Natural killer cell treated with Interleukin-12 subunit alpha and Interleukin-12 subunit beta and Interleukin-15 and Interleukin-18, amount 100 ng/mL, for 72 hours (primary cell): ENCODE data around the gene KIF1B. TPM values are rescaled to one million over a fixed set of nuclear protein-coding genes. Genes with fewer than 3 reads are reported as not detected.

Experiments used
- ATAC-seq, 2 donors: fragments of 150-1000 bp; cut with Tn5 transposase in 1 of 2; sonication (Bioruptor Pico), chemical (Tn5 transposase) in 1 of 2; 2 replicates each; pipeline ENCODE4 v1.10.0; 2021
- DNase-seq: peaks from one replicate; pipeline ENCODE4 v3.0.0; 2022; ENCODE audit warnings: low spot score
- H3K27ac Mint-ChIP-seq, 2 donors: 1 replicate in 1 of 2; 2 replicates in 1 of 2; pipeline ENCODE4 v1.8.0; 2022; ENCODE audit warnings: mixed read lengths in 2 of 2, mild to moderate bottlenecking in 1 of 2, moderate library complexity in 1 of 2
- H3K27me3 Mint-ChIP-seq, 2 donors: 1 replicate in 1 of 2; 2 replicates in 1 of 2; pipeline ENCODE4 v1.8.0; 2022; ENCODE audit warnings: mixed read lengths in 2 of 2
- H3K36me3 Mint-ChIP-seq: one replicate; pipeline ENCODE4 v1.8.0; 2022; ENCODE audit warnings: mixed read lengths
- H3K4me1 Mint-ChIP-seq, 2 donors: 1 replicate in 1 of 2; 2 replicates in 1 of 2; pipeline ENCODE4 v1.8.0; 2022; ENCODE audit warnings: low read depth in 2 of 2, mixed read lengths in 2 of 2, mild to moderate bottlenecking in 1 of 2
- H3K4me3 Mint-ChIP-seq: one replicate; pipeline ENCODE4 v1.8.0; 2022; ENCODE audit warnings: mixed read lengths
- H3K9me3 Mint-ChIP-seq: 2 replicates; pipeline ENCODE4 v1.8.0; 2022; ENCODE audit warnings: mixed read lengths
- total RNA-seq, 2 donors: library from RNA; stranded (reverse); gene quantifications; one replicate each; pipeline ENCODE4 v1.2.3, GENCODE V29; 2022

The KIF1B gene
- total RNA-seq, 2 donors from 2014 or later, result 9.9 to 32.2 TPM

DNA sequence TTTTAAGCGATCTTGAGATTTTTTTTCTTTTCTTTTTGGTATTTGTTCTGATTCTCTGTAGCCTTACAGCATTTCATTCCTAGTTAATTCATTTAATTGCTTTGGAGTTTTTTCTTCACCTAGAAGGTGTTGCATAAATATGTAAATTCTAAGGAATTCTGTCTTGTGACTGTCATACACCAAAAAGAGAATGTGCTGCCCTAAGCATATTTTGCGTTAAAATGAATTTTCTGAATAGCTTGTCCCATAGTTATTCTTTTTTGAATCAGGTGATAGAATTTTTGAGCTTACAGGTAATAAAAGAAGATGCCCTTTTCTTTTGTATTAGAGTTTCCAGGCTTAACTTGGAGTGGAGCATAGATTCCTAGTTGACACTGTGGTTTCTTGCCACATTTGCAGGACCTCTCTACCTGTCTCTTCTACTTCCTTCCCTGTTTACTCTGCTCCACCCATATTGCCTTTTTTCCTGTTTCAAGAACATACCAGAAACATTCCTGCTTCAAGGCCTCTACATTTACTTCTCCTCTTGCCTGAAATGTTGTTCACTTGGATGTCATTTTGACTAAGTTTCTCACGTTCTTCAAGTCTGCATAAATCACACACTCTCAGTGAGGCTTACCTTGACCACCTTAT lies 53.2 kb downstream of the KIF1B start:
- Mint-ChIP-seq H3K9me3 (no peaks in the 10 kb centered on the region), H3K4me1 (no peaks in the 10 kb centered on the region), H3K27ac (no peak overlapping the region), H3K27me3 (no peaks in the 10 kb centered on the region), H3K36me3 (peaks cover 4% of the 10 kb centered on the region), H3K4me3 (no peak overlapping the region)
- DNase-seq (no peak), ATAC-seq (no peak)

DNA sequence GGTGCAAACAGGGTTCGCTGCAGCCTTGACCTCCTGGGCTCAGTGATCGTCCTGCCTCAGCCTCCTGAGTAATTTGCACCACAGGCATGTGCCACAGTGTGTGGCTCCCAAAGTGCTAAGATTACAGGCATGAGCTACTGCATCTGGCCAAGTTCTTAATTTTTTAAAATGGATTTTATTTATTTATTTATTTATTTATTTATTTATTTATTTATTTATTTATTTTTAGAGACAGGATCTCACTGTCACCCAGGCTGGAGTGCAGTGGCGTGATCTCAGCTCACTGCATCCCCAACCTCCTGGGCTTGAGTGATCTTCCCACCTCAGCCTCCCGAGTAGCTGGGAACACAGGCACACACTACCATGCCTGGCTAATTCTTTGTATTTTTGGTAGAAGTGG lies 54.7 kb downstream of the KIF1B start:
- Mint-ChIP-seq H3K4me1 (no peaks in the 10 kb centered on the region), H3K27ac (no peak overlapping the region), H3K9me3 (no peaks in the 10 kb centered on the region), H3K36me3 (peaks cover 4% of the 10 kb centered on the region), H3K27me3 (no peaks in the 10 kb centered on the region), H3K4me3 (no peak overlapping the region)
- ATAC-seq (no peak), DNase-seq (no peak)

DNA sequence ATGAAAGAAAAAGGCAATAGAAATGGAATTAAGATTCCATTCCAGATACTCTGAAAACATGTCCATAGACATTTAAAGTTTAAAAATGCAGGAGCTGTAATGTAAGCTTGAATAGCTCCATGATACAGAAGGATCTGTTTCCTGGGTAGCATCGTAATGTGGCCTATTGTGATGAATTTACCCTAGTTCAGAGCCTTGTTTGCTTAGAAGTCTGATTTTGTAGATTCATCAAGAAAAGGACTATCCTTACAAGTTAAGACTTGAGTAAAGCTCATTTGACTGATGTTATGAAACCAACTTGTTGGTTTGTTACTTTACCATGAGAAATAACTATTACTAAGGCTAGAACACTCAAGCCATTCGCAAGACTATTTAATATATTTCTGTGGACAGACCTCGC lies 55.5 kb downstream of the KIF1B start:
- Mint-ChIP-seq H3K27me3 (no peaks in the 10 kb centered on the region), H3K36me3 (peaks cover 4% of the 10 kb centered on the region), H3K4me3 (no peak overlapping the region), H3K9me3 (no peaks in the 10 kb centered on the region), H3K4me1 (no peaks in the 10 kb centered on the region), H3K27ac (no peak overlapping the region)
- no peak for ATAC-seq
- no peak for DNase-seq

DNA sequence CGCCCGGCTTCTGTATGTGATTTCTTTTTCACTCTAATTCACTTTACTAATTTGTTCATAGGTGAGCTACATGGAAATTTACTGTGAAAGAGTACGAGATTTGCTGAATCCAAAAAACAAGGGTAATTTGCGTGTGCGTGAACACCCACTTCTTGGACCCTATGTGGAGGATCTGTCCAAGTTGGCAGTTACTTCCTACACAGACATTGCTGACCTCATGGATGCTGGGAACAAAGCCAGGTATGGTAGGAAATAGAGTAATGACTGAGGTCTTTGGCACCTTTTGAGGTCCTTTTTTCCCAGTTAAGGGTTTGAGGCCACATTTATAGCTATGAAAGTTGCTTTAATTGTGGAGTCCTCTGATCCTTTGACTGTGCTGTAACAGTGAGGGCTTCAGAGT lies 56.9 kb downstream of the KIF1B start:
- Mint-ChIP-seq H3K27ac (no peak overlapping the region), H3K4me1 (no peaks in the 10 kb centered on the region), H3K9me3 (no peaks in the 10 kb centered on the region), H3K27me3 (no peaks in the 10 kb centered on the region), H3K4me3 (no peak overlapping the region), H3K36me3 (peaks cover 11% of the 10 kb centered on the region)
- ATAC-seq (no peak), DNase-seq (no peak)

DNA sequence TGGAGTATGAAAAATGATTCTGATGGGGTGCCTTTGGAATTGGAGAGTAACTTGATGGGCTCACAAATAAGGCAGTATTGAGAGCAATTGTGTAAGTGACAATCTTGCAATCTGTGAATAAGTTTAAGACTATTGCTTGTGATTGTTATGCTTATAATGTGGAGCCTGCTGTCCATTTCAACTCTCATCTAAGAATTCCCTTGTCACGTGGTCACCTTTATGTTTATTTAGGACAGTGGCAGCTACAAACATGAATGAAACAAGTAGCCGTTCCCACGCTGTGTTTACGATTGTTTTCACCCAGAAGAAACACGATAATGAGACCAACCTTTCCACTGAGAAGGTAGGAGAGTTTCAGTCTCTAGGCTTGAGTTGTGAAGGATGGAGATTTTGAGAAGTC lies 57.6 kb downstream of the KIF1B start:
- Mint-ChIP-seq H3K4me1 (no peaks in the 10 kb centered on the region), H3K27me3 (no peaks in the 10 kb centered on the region), H3K9me3 (no peaks in the 10 kb centered on the region), H3K36me3 (peaks cover 11% of the 10 kb centered on the region), H3K27ac (no peak overlapping the region), H3K4me3 (no peak overlapping the region)
- DNase-seq (no peak), ATAC-seq (no peak)

DNA sequence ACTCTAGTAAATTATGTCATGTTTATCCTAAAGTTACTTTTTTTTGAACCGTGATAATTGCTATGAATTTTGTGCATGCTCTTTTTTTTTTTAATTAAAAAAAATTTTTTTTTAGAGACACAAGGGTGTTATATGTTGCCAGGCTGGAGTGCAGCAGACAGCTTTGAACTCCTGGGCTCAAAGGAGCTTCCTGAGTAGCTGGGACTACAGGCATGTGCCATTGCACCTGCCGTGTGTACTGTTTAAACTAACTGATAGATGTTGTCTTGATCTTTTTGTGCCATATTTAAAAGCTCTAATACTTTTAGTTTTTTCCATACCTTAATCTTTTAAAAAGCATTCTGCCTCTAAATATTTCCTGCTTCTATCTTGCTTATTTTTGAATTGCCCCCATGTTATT lies 60.7 kb downstream of the KIF1B start:
- H3K27me3 Mint-ChIP-seq, result no peaks in the 10 kb centered on the region
- H3K36me3 Mint-ChIP-seq, result peaks cover 6% of the 10 kb centered on the region
- no peaks in the 10 kb centered on the region for H3K9me3 Mint-ChIP-seq
- DNase-seq, result no peak
- ATAC-seq, result no peak
- H3K4me3 Mint-ChIP-seq, result no peak overlapping the region
- no peaks in the 10 kb centered on the region for H3K4me1 Mint-ChIP-seq
- no peak overlapping the region for H3K27ac Mint-ChIP-seq

DNA sequence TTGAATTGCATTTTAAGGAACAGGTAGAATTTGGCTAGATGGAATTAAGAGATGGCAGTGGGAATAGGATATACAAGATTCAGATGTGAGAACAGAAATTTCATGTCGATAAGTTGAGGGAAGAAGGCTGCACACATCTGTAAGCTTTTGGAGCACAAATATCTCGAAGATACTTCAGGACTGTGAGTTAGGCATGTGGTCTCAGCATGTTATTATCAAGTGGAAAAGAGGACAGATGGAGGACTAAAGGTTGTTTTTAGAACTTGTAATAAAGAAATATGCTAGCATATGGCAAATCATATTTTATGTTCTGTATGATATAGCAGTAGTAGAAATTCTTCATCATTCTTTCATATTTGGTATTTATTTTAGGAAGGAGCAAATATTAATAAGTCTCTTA lies 61.5 kb downstream of the KIF1B start:
- H3K27ac Mint-ChIP-seq, result no peak overlapping the region
- no peak overlapping the region for H3K4me3 Mint-ChIP-seq
- ATAC-seq, result no peak
- H3K9me3 Mint-ChIP-seq, result no peaks in the 10 kb centered on the region
- H3K27me3 Mint-ChIP-seq, result no peaks in the 10 kb centered on the region
- no peaks in the 10 kb centered on the region for H3K4me1 Mint-ChIP-seq
- DNase-seq, result no peak
- peaks cover 6% of the 10 kb centered on the region for H3K36me3 Mint-ChIP-seq

DNA sequence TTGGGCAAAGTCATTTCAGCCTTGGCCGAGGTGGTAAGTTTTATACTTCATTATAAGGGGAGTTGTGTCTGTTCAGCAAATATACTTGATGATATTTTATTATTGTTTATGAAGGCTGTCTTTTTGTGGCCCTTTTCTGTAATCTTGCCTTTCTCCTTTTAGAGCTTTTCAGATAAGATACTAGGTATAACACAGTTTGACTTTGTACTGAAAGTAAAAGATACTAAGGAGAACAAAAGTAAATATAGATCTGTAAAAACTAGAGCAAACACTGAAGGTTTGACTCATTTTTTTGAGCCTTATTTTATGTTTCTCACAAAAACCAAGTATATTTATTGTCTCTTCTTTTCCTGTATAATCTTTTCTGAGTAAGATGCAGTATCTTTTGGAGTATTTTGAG lies 61.9 kb downstream of the KIF1B start:
- H3K27me3 Mint-ChIP-seq, result no peaks in the 10 kb centered on the region
- H3K4me3 Mint-ChIP-seq, result no peak overlapping the region
- H3K9me3 Mint-ChIP-seq, result no peaks in the 10 kb centered on the region
- no peak for ATAC-seq
- H3K36me3 Mint-ChIP-seq, result peaks cover 6% of the 10 kb centered on the region
- no peaks in the 10 kb centered on the region for H3K4me1 Mint-ChIP-seq
- H3K27ac Mint-ChIP-seq, result no peak overlapping the region
- DNase-seq, result no peak

DNA sequence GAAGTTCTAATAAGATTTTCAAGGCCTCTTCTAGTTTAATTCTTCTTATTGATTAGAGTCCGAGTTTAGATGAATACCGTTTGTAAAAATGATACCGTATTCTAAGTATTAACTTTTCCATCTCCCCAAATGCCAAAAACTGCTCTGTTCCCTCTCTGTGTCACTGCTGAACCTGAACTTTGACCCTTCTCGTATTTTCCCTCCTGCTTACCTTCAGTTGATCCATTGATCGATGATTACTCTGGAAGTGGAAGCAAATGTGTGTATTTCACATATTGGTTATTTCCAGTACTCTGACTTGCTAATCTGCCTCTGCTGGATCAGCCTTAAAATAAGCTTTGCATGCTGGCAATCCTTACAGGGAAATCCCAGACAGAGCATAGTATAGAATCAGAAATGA lies 68.5 kb downstream of the KIF1B start:
- H3K9me3 Mint-ChIP-seq, result no peaks in the 10 kb centered on the region
- no peak for ATAC-seq
- H3K4me3 Mint-ChIP-seq, result no peak overlapping the region
- no peak for DNase-seq
- H3K27me3 Mint-ChIP-seq, result no peaks in the 10 kb centered on the region
- peaks cover 4% of the 10 kb centered on the region for H3K36me3 Mint-ChIP-seq
- H3K27ac Mint-ChIP-seq, result no peak overlapping the region
- no peaks in the 10 kb centered on the region for H3K4me1 Mint-ChIP-seq

DNA sequence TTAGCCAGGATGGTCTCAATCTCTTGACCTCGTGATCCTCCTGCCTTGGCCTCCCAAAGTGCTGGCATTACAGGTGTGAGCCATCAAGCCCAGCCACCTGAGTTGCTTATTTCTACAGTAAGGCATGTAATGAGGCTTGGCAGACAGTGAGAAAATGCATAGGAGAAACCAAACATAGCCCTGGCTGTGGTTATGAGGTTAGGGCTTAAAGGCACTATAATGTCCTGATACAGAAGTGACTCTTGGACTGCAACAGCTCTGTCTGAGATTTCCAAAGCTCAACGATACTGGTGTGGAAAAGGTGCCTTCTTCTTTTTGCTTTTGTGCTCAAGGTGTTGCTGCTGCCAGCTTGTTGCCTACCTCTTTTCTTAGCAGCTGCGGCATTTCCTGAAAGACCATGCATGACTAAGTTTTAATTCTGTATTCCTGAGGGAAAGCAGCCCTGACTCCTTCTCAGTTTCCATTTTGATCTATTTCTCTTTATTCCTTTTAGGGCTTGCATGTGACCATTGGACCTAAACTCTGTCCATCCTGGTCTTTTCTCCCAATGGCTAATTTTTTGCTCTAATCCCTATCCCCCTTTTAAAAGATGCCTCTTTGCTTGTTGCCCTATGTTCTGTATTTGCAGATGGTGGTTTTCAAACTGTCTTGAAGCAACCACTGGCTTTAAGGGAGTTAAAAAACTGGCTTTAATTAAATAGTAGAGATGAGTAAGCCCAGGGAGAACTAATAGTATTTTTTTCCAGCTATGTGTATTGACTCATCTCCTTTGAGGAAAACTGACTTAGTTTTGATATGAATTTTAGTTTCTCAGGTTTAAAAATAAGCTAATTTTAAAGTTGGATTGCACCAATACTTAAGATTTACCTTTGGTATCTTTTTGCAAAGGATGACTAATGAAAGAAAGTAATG lies 70.3 kb downstream of the KIF1B start:
- Mint-ChIP-seq H3K9me3 (no peaks in the 10 kb centered on the region), H3K36me3 (peaks cover 4% of the 10 kb centered on the region), H3K4me3 (no peak overlapping the region), H3K27me3 (no peaks in the 10 kb centered on the region), H3K27ac (no peak overlapping the region), H3K4me1 (no peaks in the 10 kb centered on the region)
- DNase-seq, result no peak
- no peak for ATAC-seq

DNA sequence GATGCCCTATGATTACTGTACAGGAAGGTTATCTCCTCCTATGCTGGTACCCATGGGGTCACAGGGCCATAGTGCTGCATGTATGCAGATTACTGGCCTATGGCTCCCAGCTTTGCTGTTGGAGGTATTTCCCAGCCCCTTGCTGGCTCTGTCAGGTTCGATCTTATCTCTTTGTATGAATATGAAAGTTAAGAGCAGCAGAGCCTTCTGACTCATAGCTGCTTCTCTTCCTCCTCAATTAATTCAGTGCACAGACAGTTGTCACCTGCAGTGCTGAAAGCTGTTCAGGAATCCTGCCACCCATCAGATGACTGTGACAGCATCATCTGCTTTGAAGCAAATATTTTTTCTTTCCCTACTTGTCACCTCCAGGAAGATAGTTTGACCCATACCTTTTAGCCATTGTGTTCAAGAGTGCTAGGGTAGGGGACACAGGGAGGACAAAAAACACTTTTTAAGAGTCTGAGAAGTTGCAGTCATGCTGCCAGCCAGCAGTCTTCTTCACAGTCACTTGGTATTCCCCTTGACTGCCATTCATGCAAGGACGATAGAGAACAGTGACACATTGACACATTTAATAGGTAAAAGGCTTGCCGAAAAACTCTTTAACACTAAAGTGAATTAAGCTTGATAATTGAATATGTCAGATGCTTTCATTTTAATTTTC lies 73.1 kb downstream of the KIF1B start:
- DNase-seq (no peak), ATAC-seq (peak in 1 of 2 donors; percentile 48)
- no peaks in the 10 kb centered on the region for H3K27me3 Mint-ChIP-seq
- H3K36me3 Mint-ChIP-seq, result peaks cover 4% of the 10 kb centered on the region
- no peak overlapping the region for H3K4me3 Mint-ChIP-seq
- H3K27ac Mint-ChIP-seq, result no peak overlapping the region
- no peaks in the 10 kb centered on the region for H3K4me1 Mint-ChIP-seq
- no peaks in the 10 kb centered on the region for H3K9me3 Mint-ChIP-seq

DNA sequence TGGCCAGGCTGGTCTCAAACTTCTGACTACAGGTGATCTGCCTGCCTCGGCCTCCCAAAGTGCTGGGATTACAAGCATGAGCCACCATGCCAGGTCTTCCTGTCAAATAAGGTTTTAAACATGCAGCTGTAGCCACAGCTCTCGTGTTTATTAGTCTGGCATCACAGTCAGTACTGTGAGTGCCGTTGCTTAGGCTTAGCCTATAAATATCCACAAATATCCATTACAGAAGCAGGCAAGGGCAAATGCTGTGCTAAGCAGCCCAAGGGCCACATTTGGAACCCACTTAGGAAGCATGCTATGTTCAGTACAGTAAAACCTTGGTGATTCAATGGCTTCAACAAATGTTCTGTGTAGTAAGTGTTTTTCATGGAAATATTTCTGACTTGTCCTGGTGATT lies 75.9 kb downstream of the KIF1B start:
- H3K27me3 Mint-ChIP-seq, result no peaks in the 10 kb centered on the region
- H3K27ac Mint-ChIP-seq, result no peak overlapping the region
- no peak for DNase-seq
- H3K4me1 Mint-ChIP-seq, result no peaks in the 10 kb centered on the region
- H3K4me3 Mint-ChIP-seq, result no peak overlapping the region
- H3K36me3 Mint-ChIP-seq, result no peaks in the 10 kb centered on the region
- ATAC-seq, result no peak
- H3K9me3 Mint-ChIP-seq, result no peaks in the 10 kb centered on the region

DNA sequence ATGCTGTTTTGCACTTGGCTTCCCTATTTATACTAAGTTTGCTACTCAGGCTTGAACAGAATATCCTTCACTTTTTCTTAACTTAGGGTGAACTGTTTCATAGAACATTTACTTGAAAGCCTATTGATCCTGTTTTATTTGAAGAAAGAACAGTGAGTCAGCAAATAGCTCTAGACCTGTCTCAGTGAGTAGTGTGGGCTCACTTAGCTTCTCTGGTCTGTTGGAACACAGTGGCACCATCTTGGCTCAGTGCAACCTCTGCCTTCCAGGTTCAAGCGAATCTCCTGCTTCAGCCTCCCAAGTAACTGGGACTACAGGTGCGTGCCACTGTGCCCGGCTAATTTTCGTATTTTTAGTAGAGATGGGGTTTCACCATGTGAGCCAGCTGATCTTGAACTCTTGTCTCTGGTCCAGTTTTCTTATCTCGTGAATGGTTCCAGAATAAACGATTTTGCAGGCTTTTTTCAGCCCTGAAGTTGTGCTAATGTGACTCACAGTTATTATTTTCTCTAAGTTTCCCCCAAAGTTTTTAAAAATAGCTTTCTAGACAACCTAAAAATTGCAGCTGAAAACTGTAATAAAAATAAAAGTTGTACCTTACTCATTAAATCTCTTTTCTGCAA lies 76.8 kb downstream of the KIF1B start:
- H3K27ac Mint-ChIP-seq, result no peak overlapping the region
- ATAC-seq (no peak), DNase-seq (no peak)
- H3K4me3 Mint-ChIP-seq, result no peak overlapping the region
- no peaks in the 10 kb centered on the region for H3K4me1 Mint-ChIP-seq
- H3K36me3 Mint-ChIP-seq, result no peaks in the 10 kb centered on the region
- no peaks in the 10 kb centered on the region for H3K27me3 Mint-ChIP-seq
- H3K9me3 Mint-ChIP-seq, result no peaks in the 10 kb centered on the region
